Measurements from ENCODE around the gene DRICH1. TPM values are rescaled to one million over a fixed set of nuclear protein-coding genes. Genes with fewer than 3 reads are reported as not detected.
"Not testable (repeated sequence)": the region's sequence is repeated elsewhere in the genome, so short reads cannot be mapped to it uniquely, and the experiment has no call there.

Gene DRICH1
- total RNA-seq, 1 experiment from 2014 or later = not detected

DNA sequence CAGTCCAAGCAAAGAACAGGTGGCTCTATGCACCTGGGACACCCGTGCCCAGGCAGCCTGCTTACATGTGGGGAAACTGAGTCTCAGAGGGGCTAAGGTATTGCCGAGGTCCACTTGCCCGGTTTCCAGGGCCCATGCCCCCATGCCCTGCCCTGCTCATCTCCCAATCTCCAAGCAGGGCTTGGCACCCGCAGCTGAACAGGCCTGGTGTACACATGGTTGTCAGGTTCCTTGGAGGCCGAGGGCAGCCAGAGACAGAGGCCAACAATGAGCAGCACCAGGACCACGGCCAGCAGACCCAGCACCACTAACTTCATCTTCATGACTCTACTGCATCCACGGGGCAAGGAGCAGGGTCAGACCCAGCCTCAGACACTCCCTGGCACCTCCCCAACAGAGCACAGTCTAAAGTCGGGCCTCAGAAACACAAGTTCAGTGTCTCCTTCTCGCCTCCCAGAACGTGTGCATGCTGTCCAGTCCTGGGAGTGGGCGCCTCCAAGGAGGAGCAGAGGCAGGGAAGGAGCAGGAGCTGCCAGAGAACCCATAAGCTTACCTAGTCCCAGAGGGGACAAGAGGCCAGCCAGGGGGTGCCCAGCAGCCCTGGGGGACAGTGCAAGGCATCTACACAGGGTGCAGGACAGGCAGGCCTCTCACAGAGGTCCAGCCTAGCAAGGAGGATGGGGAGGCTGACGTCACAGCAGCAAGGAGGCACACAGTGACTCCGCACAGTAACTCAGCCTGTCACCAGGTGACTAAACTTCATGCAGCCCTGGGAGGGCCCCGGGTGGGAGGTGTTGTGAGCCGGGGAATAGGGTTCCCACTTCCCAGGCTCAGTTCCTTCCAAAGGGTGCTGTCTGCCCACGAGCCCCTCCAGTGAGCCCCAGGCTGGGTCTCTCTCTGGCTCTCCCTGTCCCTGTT is 38.5 kb upstream of the DRICH1 start:
- H3K4me3 Mint-ChIP-seq (ENCODE audit: unreplicated experiment) = no peak overlapping the region
- intact Hi-C loops (cut with micrococcal nuclease) = no loop called here
- CTCF ChIA-PET = interaction anchor here (0.6 kb wide), 1 partner anchor 1390 kb away, joined by 3 read pairs; no protein-coding TSS in a partner anchor
- H3K27ac Mint-ChIP-seq (ENCODE audit: low read depth, unreplicated experiment) = no peak overlapping the region
- no peak for DNase-seq (ENCODE audit: unreplicated experiment)
- no TSS peak for BruUV-seq (replicated peaks)
- H3K36me3 Mint-ChIP-seq (ENCODE audit: insufficient read depth, unreplicated experiment) = peaks cover 6% of the 10 kb centered on the region
- no peaks in the 10 kb centered on the region for H3K27me3 Mint-ChIP-seq (ENCODE audit: insufficient read depth, unreplicated experiment)
- no peaks in the 10 kb centered on the region for H3K4me1 Mint-ChIP-seq (ENCODE audit: insufficient read depth, unreplicated experiment)
- H3K9me3 Mint-ChIP-seq (ENCODE audit: unreplicated experiment) = no peaks in the 10 kb centered on the region
- TF ChIP-seq, protein P1, sequence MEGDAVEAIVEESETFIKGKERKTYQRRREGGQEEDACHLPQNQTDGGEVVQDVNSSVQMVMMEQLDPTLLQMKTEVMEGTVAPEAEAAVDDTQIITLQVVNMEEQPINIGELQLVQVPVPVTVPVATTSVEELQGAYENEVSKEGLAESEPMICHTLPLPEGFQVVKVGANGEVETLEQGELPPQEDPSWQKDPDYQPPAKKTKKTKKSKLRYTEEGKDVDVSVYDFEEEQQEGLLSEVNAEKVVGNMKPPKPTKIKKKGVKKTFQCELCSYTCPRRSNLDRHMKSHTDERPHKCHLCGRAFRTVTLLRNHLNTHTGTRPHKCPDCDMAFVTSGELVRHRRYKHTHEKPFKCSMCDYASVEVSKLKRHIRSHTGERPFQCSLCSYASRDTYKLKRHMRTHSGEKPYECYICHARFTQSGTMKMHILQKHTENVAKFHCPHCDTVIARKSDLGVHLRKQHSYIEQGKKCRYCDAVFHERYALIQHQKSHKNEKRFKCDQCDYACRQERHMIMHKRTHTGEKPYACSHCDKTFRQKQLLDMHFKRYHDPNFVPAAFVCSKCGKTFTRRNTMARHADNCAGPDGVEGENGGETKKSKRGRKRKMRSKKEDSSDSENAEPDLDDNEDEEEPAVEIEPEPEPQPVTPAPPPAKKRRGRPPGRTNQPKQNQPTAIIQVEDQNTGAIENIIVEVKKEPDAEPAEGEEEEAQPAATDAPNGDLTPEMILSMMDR (IDR thresholded peaks at IDR 0.05; ENCODE audit: unreplicated experiment) = no peak
- POLR2A ChIA-PET = no interaction called here

DNA sequence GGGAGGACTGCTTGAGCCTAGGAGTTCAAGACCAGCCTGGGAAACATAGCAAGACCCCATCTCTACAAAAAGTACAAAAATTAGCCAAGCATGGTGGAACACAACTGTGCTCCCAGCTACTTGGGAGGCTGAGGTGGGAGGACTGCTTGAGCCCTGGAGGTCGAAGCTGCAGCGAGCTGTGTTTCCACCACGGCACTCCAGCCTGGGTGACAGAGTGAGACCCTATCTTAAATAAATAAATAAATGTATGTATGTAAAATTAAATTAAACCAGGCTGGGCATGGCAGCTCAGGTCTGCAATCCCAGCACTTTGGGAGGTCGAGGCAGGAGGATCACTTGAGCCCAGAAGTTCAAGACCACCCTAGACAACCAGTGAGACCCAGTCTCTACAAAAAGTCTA is 28.3 kb upstream of the DRICH1 start:
- H3K9me3 Mint-ChIP-seq (ENCODE audit: unreplicated experiment); H3K27ac Mint-ChIP-seq (ENCODE audit: low read depth, unreplicated experiment); BruUV-seq (replicated peaks); H3K27me3 Mint-ChIP-seq (ENCODE audit: insufficient read depth, unreplicated experiment); CTCF ChIA-PET; H3K4me1 Mint-ChIP-seq (ENCODE audit: insufficient read depth, unreplicated experiment); POLR2A ChIA-PET; H3K4me3 Mint-ChIP-seq (ENCODE audit: unreplicated experiment); DNase-seq (ENCODE audit: unreplicated experiment); intact Hi-C loops (cut with micrococcal nuclease): not testable (repeated sequence)
- peaks cover 27% of the 10 kb centered on the region for H3K36me3 Mint-ChIP-seq (ENCODE audit: insufficient read depth, unreplicated experiment)

DNA sequence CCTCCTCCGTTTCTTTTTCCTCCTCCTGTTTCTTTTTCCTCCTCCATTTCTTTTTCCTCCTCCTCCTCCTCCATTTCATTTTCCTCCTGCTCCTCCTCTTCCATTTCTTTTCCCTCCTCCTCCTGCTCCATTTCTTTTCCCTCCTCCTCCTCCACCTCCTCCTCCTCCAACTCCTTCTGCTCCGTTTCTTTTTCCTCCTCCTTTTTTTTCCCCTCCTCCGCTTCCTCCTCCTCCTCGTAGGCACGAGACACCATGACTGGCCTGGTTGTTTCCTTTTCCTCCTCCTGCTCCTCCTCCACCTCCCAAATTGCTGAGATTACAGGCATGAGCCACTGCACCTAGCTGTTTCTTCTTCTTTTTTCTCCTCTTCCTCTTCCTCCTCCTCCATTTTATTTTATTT is 25.6 kb upstream of the DRICH1 start:
- H3K4me1 Mint-ChIP-seq (ENCODE audit: insufficient read depth, unreplicated experiment) = no peaks in the 10 kb centered on the region
- CTCF ChIA-PET = interaction anchor here (0.7 kb wide), 1 partner anchor 765 kb away, joined by 5 read pairs; no protein-coding TSS in a partner anchor
- H3K27ac Mint-ChIP-seq (ENCODE audit: low read depth, unreplicated experiment) = no peak overlapping the region
- H3K4me3 Mint-ChIP-seq (ENCODE audit: unreplicated experiment) = no peak overlapping the region
- intact Hi-C loops (cut with micrococcal nuclease) = no loop called here
- no peaks in the 10 kb centered on the region for H3K27me3 Mint-ChIP-seq (ENCODE audit: insufficient read depth, unreplicated experiment)
- H3K36me3 Mint-ChIP-seq (ENCODE audit: insufficient read depth, unreplicated experiment) = peaks cover 26% of the 10 kb centered on the region
- H3K9me3 Mint-ChIP-seq (ENCODE audit: unreplicated experiment) = no peaks in the 10 kb centered on the region
- no peak for DNase-seq (ENCODE audit: unreplicated experiment)
- BruUV-seq (replicated peaks) = no TSS peak
- POLR2A ChIA-PET = no interaction called here
- TF ChIP-seq, protein P1 (IDR thresholded peaks at IDR 0.05; ENCODE audit: unreplicated experiment) = no peak

DNA sequence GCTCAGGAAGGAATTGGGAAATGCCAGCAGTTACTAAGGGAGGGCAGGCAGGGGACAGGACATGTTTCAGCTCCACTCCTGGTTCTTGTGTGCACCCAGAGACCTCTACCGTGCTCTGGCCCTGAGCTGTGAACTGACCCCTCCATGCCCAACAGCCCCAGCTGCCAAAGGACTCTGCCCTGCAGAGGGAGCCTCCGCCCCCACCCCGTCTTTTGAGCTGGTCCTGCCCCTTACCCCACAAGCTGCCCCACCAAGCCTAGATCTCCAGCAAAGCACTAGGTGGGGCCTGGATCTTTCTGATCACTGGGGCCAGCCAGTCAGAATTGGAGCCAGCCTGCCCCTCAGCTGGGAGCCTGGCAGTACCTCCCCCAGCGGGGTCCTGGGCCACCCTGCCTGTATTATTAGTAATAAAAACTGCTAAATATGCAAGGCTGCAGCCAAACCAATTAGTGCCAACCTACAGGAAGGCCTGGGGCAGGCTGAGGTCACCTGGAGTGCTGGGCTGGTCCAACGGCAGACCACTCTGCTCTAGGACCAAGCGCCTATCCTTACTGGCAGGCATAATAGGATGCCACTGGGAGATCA is 23.9 kb upstream of the DRICH1 start:
- TF ChIP-seq, protein P1 (IDR thresholded peaks at IDR 0.05; ENCODE audit: unreplicated experiment) = no peak
- CTCF ChIA-PET = no interaction called here

More for the DNA sequence above, 23.9 kb upstream of the DRICH1 start:
- no peak overlapping the region for H3K4me3 Mint-ChIP-seq (ENCODE audit: unreplicated experiment)
- no TSS peak for BruUV-seq (replicated peaks)
- intact Hi-C loops (cut with micrococcal nuclease) = no loop called here
- no peaks in the 10 kb centered on the region for H3K4me1 Mint-ChIP-seq (ENCODE audit: insufficient read depth, unreplicated experiment)
- peaks cover 12% of the 10 kb centered on the region for H3K36me3 Mint-ChIP-seq (ENCODE audit: insufficient read depth, unreplicated experiment)
- H3K27ac Mint-ChIP-seq (ENCODE audit: low read depth, unreplicated experiment) = no peak overlapping the region
- no peaks in the 10 kb centered on the region for H3K9me3 Mint-ChIP-seq (ENCODE audit: unreplicated experiment)
- H3K27me3 Mint-ChIP-seq (ENCODE audit: insufficient read depth, unreplicated experiment) = no peaks in the 10 kb centered on the region
- DNase-seq (ENCODE audit: unreplicated experiment) = no peak
- POLR2A ChIA-PET = no interaction called here
